H9 (cell line): ENCODE measurements around the gene KHK. TPM values are rescaled to one million over a fixed set of nuclear protein-coding genes. Genes with fewer than 3 reads are reported as not detected.

ENCODE experiments used
- DNase-seq: peaks from one replicate; pipeline ENCODE4 v3.0.0-alpha.2; 2017
- H2AFZ ChIP-seq: one replicate; pipeline ENCODE4 v1.6.1; 2013; ENCODE audit warnings: mild to moderate bottlenecking, low read length, control low read depth, moderate library complexity
- H2AK5ac ChIP-seq: 2 replicates; pipeline ENCODE4 v1.6.1; 2013; ENCODE audit warnings: low read length, control low read depth, mixed read lengths; ENCODE audit not compliant: insufficient read length
- H2BK120ac ChIP-seq: one replicate; pipeline ENCODE4 v1.6.1; 2013; ENCODE audit warnings: low read depth, mild to moderate bottlenecking, low read length, control low read depth, inconsistent platforms; ENCODE audit not compliant: poor library complexity, severe bottlenecking
- H2BK12ac ChIP-seq: 2 replicates; pipeline ENCODE4 v1.6.1; 2013; ENCODE audit warnings: low read length, control low read depth, mixed read lengths, low read depth; ENCODE audit not compliant: insufficient read length
- H2BK15ac ChIP-seq: 2 replicates; pipeline ENCODE4 v1.6.1; 2013; ENCODE audit warnings: low read depth, low read length, control low read depth
- H2BK20ac ChIP-seq: one replicate; pipeline ENCODE4 v1.6.1; 2013; ENCODE audit warnings: low read depth, mild to moderate bottlenecking, low read length, control low read depth, inconsistent platforms; ENCODE audit not compliant: poor library complexity, severe bottlenecking
- H2BK5ac ChIP-seq: 2 replicates; pipeline ENCODE4 v1.6.1; 2013; ENCODE audit warnings: low read length, control low read depth, mixed read lengths; ENCODE audit not compliant: insufficient read length
- H3K14ac ChIP-seq: 2 replicates; pipeline ENCODE4 v1.6.1; 2013; ENCODE audit warnings: low read length, control low read depth; ENCODE audit not compliant: insufficient read depth
- H3K18ac ChIP-seq: 2 replicates; pipeline ENCODE4 v1.6.1; 2013; ENCODE audit warnings: low read depth, mild to moderate bottlenecking, mixed read lengths, low read length, control low read depth; ENCODE audit not compliant: insufficient read length
- H3K23ac ChIP-seq: 2 replicates; pipeline ENCODE4 v1.6.1; 2013; ENCODE audit warnings: low read length, control low read depth, mixed read lengths, low read depth; ENCODE audit not compliant: insufficient read length
- H3K23me2 ChIP-seq: 2 replicates; pipeline ENCODE4 v1.6.1; 2013; ENCODE audit warnings: low read depth, mild to moderate bottlenecking, mixed read lengths, low read length, control low read depth; ENCODE audit not compliant: insufficient read length, poor library complexity, severe bottlenecking
- H3K27ac ChIP-seq: 2 replicates; pipeline ENCODE4 v1.5.1; 2013; ENCODE audit warnings: low read length, control low read depth, mixed read lengths, low read depth; ENCODE audit not compliant: insufficient read length
- H3K27me3 ChIP-seq: 2 replicates; pipeline ENCODE4 v1.6.1; 2013; ENCODE audit warnings: low read length, control low read depth, inconsistent platforms; ENCODE audit not compliant: insufficient read depth
- H3K4ac ChIP-seq: 2 replicates; pipeline ENCODE4 v1.6.1; 2013; ENCODE audit warnings: low read depth, mild to moderate bottlenecking, control low read depth, inconsistent platforms, low read length, moderate library complexity
- H3K4me1 ChIP-seq: 2 replicates; pipeline ENCODE4 v1.6.1; 2013; ENCODE audit warnings: low read length, control low read depth, inconsistent platforms; ENCODE audit not compliant: insufficient read depth
- H3K4me2 ChIP-seq: 2 replicates; pipeline ENCODE4 v1.6.1; 2013; ENCODE audit warnings: low read length, control low read depth, mixed read lengths; ENCODE audit not compliant: insufficient read length, insufficient read depth
- H3K56ac ChIP-seq: 2 replicates; pipeline ENCODE4 v1.6.1; 2013; ENCODE audit warnings: low read depth, mild to moderate bottlenecking, mixed read lengths, low read length, control low read depth; ENCODE audit not compliant: insufficient read length
- H3K79me1 ChIP-seq: 2 replicates; pipeline ENCODE4 v1.6.1; 2013; ENCODE audit warnings: low read depth, mild to moderate bottlenecking, moderate library complexity, low read length, control low read depth, inconsistent platforms; ENCODE audit not compliant: insufficient read depth, poor library complexity, severe bottlenecking
- H3K79me2 ChIP-seq: 2 replicates; pipeline ENCODE4 v1.6.1; 2013; ENCODE audit warnings: low read length, control low read depth, inconsistent platforms; ENCODE audit not compliant: insufficient read depth
- H3K9ac ChIP-seq: 2 replicates; pipeline ENCODE4 v1.6.1; 2013; ENCODE audit warnings: low read length, control low read depth, mixed read lengths; ENCODE audit not compliant: insufficient read length; ENCODE audit errors: extremely low read depth
- H3K9me3 ChIP-seq: one replicate; pipeline ENCODE4 v1.6.1; 2013; ENCODE audit warnings: low read depth, low read length, inconsistent platforms; ENCODE audit not compliant: control insufficient read depth
- H3T11ph ChIP-seq: one replicate; pipeline ENCODE4 v1.6.1; 2013; ENCODE audit warnings: mild to moderate bottlenecking, low read length, control low read depth, inconsistent platforms
- H4K20me1 ChIP-seq: one replicate; pipeline ENCODE4 v1.6.1; 2013; ENCODE audit not compliant: control insufficient read depth, insufficient read length, insufficient read depth
- H4K5ac ChIP-seq: 2 replicates; pipeline ENCODE4 v1.6.1; 2013; ENCODE audit warnings: low read depth, mild to moderate bottlenecking, mixed read lengths, low read length, control low read depth; ENCODE audit not compliant: insufficient read length
- H4K8ac ChIP-seq: replicated peaks from 2 replicates; pipeline ENCODE4 v1.6.1; 2013; ENCODE audit warnings: low read length, control low read depth, mixed read lengths, low read depth; ENCODE audit not compliant: insufficient read length
- H4K91ac ChIP-seq: 2 replicates; pipeline ENCODE4 v1.6.1; 2013; ENCODE audit warnings: low read depth, mild to moderate bottlenecking, moderate library complexity, mixed read lengths, low read length, control low read depth; ENCODE audit not compliant: insufficient read length
- H3K27ac Mint-ChIP-seq, 3 experiments: 2 replicates in 2 of 3; 3 replicates in 1 of 3; pipeline ENCODE4 v1.8.0; 2020 to 2021; ENCODE audit warnings: mixed read lengths in 3 of 3, mild to moderate bottlenecking in 1 of 3, moderate library complexity in 1 of 3
- H3K27me3 Mint-ChIP-seq: 2 replicates; pipeline ENCODE4 v1.8.0; 2021; ENCODE audit warnings: low read depth, mild to moderate bottlenecking, moderate library complexity, mixed read lengths
- H3K36me3 Mint-ChIP-seq, 3 experiments: 2 replicates in 2 of 3; 3 replicates in 1 of 3; pipeline ENCODE4 v1.8.0; 2020 to 2021; ENCODE audit warnings: low read depth in 3 of 3, mixed read lengths in 3 of 3; ENCODE audit not compliant: insufficient read depth in 1 of 3
- H3K4me1 Mint-ChIP-seq, 2 experiments: 2 replicates each; pipeline ENCODE4 v1.8.0; 2020; ENCODE audit warnings: mixed read lengths in 2 of 2
- H3K4me3 Mint-ChIP-seq, 2 experiments: 2 replicates in 1 of 2; 3 replicates in 1 of 2; pipeline ENCODE4 v1.8.0; 2020 to 2021; ENCODE audit warnings: mild to moderate bottlenecking in 2 of 2, mixed read lengths in 2 of 2, moderate library complexity in 1 of 2
- H3K9me3 Mint-ChIP-seq, 2 experiments: 2 replicates in 1 of 2; 3 replicates in 1 of 2; pipeline ENCODE4 v1.8.0; 2020; ENCODE audit warnings: mild to moderate bottlenecking in 2 of 2, mixed read lengths in 2 of 2, moderate library complexity in 1 of 2
- CTCF ChIP-seq: fragments of 200-600 bp; sonication (generic); conservative IDR thresholded peaks from 3 replicates; pipeline ENCODE4 v1.8.0; 2021; ENCODE audit warnings: antibody characterized with exemption, mild to moderate bottlenecking
- WGBS: extraction: QIAGEN DNeasy Blood & Tissue Kit; methylation state at CpG from one replicate; pipeline ENCODE4 v1.1.7; 2013; ENCODE audit warnings: missing lambda C conversion rate, low lambda C conversion rate, mixed read lengths; ENCODE audit not compliant: insufficient read length; ENCODE audit errors: extremely low coverage; 5-methylcytosine and 5-hydroxymethylcytosine counted together
- total RNA-seq: library from RNA; stranded (reverse); gene quantifications from 2 replicates; pipeline ENCODE4 v1.2.1, GENCODE V29; 2021

Gene KHK
- total RNA-seq, 1 experiment from 2014 or later: 12.1 TPM

GRCh38 chr2:27130396-27130795, 43.8 kb downstream of the KHK start:
- H3K4me3 Mint-ChIP-seq: no peak overlapping the region

More at GRCh38 chr2:27130396-27130795, 43.8 kb downstream of the KHK start:
- Histone ChIP-seq H2BK5ac (no peak overlapping the region), H3K4me2 (no peak overlapping the region), H2BK12ac (no peak overlapping the region), H3K14ac (no peak overlapping the region), H4K5ac (no peak overlapping the region), H2AK5ac (no peak overlapping the region), H2BK120ac (no peak overlapping the region), H3K23ac (no peak overlapping the region), H2BK15ac (no peak overlapping the region), H3K23me2 (no peaks in the 10 kb centered on the region), H2AFZ (no peak overlapping the region), H3K79me1 (peaks cover 4% of the 10 kb centered on the region), H3K9me3 (no peaks in the 10 kb centered on the region), H3K18ac (no peak overlapping the region), H4K20me1 (no peaks in the 10 kb centered on the region), H3K4me1 (no peaks in the 10 kb centered on the region), H2BK20ac (no peak overlapping the region), H4K91ac (no peak overlapping the region), H4K8ac (no peak overlapping the region), H3K27me3 (no peaks in the 10 kb centered on the region), H3T11ph (no peak overlapping the region), H3K79me2 (peaks cover 2% of the 10 kb centered on the region; the same call in 1 of the 2 replicates), H3K4ac (no peak overlapping the region), H3K27ac (no peak overlapping the region), H3K9ac (no peak overlapping the region), H3K56ac (no peak overlapping the region)
- DNase-seq: no peak
- no CpG with 5 or more reads among the region's 10 CpGs for WGBS
- Mint-ChIP-seq H3K9me3 (no peaks in the 10 kb centered on the region), H3K27ac (no peak overlapping the region), H3K36me3 (peaks cover 9 to 38% (median 34%) of the 10 kb centered on the region in 3 experiments), H3K4me1 (peaks cover 10 to 11% of the 10 kb centered on the region in 2 experiments), H3K27me3 (no peaks in the 10 kb centered on the region; the same call in none of the 2 replicates)
- no peak for TF ChIP-seq CTCF
